K562 (cell line): Measurements from ENCODE around the gene KCNA1. TPM values are rescaled to one million over a fixed set of nuclear protein-coding genes. Genes with fewer than 3 reads are reported as not detected.

Source experiments
- ATAC-seq: fragments of 200-7000 bp; cut with Tn5 transposase; 3 replicates; pipeline ENCODE4 v1.9.1; 2020; ENCODE audit warnings: moderate library complexity
- BruUV-seq: library from RNA; stranded (reverse); fragments of 400-500 nt; replicated peaks from 2 replicates; lab custom pipeline; 2021; lab: Mats Ljungman, UMichigan
- CTCF ChIA-PET: fragments of 300-600 bp; formaldehyde crosslinking; extraction: SDS; loops from one replicate; lab custom pipeline; 2021; ENCODE audit warnings: low intra/inter-chr PET ratio; lab: Yijun Ruan, JAX
- POLR2A ChIA-PET: fragments of 300-600, 350-650 bp; sonication (Branson Sonifier 250); formaldehyde crosslinking; extraction: SDS; loops from one replicate; lab custom pipeline; 2021; ENCODE audit warnings: antibody characterized with exemption, inconsistent platforms; lab: Yijun Ruan, JAX
- DNase-seq, 4 experiments: peaks; one replicate each; pipeline versions ENCODE4 v3.0.0 to v3.0.0-alpha.2; 2011 to 2018; ENCODE audit warnings: low spot score in 3 of 4, mixed read lengths in 3 of 4; ENCODE audit errors: extremely low read depth in 1 of 4
- FAIRE-seq: peaks from 2 replicates; lab custom pipeline; 2011; peaks lifted over from hg19 to GRCh38; lab: Jason Lieb, UNC
- H2AFZ ChIP-seq: 2 replicates; pipeline ENCODE4 v1.6.0; 2011; ENCODE audit warnings: low read depth, low read length, control low read depth, inconsistent platforms
- H3K27ac ChIP-seq: fragments of 200-600 bp; 3 replicates; pipeline ENCODE4 v1.8.0; 2011; ENCODE audit warnings: low read depth, mild to moderate bottlenecking, control low read depth, inconsistent platforms, low read length, moderate library complexity, mixed read lengths; ENCODE audit errors: extremely low read depth
- H3K27me3 ChIP-seq, 2 experiments: fragments of 300-600 bp in 1 of 2; 2 replicates in 1 of 2; 3 replicates in 1 of 2; pipeline versions ENCODE4 v1.6.0 to v1.8.0; 2011; ENCODE audit warnings: inconsistent platforms in 2 of 2, low read length in 2 of 2, mild to moderate bottlenecking in 1 of 2, mixed read lengths in 1 of 2, moderate library complexity in 1 of 2; ENCODE audit not compliant: control insufficient read depth in 2 of 2, insufficient read depth in 2 of 2
- H3K36me3 ChIP-seq: fragments of 300-600 bp; 3 replicates; pipeline ENCODE4 v1.8.0; 2011; ENCODE audit warnings: mild to moderate bottlenecking, low read length, inconsistent platforms; ENCODE audit not compliant: control insufficient read depth, insufficient read depth
- H3K4me1 ChIP-seq, 2 experiments: fragments of 200-600 bp in 1 of 2; replicated peaks in 1 of 2; 2 replicates in 1 of 2; 3 replicates in 1 of 2; pipeline versions ENCODE4 v1.5.1 to v1.8.0; 2011; ENCODE audit warnings: inconsistent platforms in 2 of 2, low read length in 2 of 2, mild to moderate bottlenecking in 1 of 2, mixed read lengths in 1 of 2, moderate library complexity in 1 of 2; ENCODE audit not compliant: control insufficient read depth in 2 of 2, insufficient read depth in 2 of 2
- H3K4me2 ChIP-seq: 2 replicates; pipeline ENCODE4 v1.6.1; 2011; ENCODE audit warnings: low read length, control low read depth, inconsistent platforms, mixed read lengths; ENCODE audit not compliant: insufficient read depth
- H3K4me3 ChIP-seq: fragments of 200-600 bp; sonication (generic), shearing (Covaris generic); 2 replicates; pipeline ENCODE4 v1.5.1; 2016; ENCODE audit warnings: control low read depth, inconsistent platforms
- H3K79me2 ChIP-seq: fragments of 200-600 bp; 3 replicates; pipeline ENCODE4 v1.8.0; 2011; ENCODE audit warnings: low read length, inconsistent platforms; ENCODE audit not compliant: control insufficient read depth, insufficient read depth
- H3K9ac ChIP-seq, 2 experiments: 2 replicates each; pipeline versions ENCODE4 v1.6.0 to v1.6.1; 2011; ENCODE audit warnings: low read depth in 2 of 2, low read length in 2 of 2, control low read depth in 1 of 2, inconsistent platforms in 1 of 2, mild to moderate bottlenecking in 1 of 2, mixed read lengths in 1 of 2; ENCODE audit not compliant: insufficient read depth in 1 of 2
- H3K9me1 ChIP-seq: one replicate; pipeline ENCODE4 v1.6.0; 2011; ENCODE audit warnings: inconsistent platforms, mild to moderate bottlenecking, low read length, moderate library complexity; ENCODE audit not compliant: control insufficient read depth, insufficient read depth
- H3K9me3 ChIP-seq: replicated peaks from 2 replicates; pipeline ENCODE4 v1.5.1; 2011; ENCODE audit warnings: low read depth, low read length, inconsistent platforms; ENCODE audit not compliant: control insufficient read depth, insufficient read depth
- H4K20me1 ChIP-seq: replicated peaks from 2 replicates; pipeline ENCODE4 v1.6.1; 2011; ENCODE audit warnings: low read length, inconsistent platforms, mixed read lengths; ENCODE audit not compliant: control insufficient read depth, insufficient read depth
- HDAC1 ChIP-seq, 2 experiments: fragments of 450-650 bp; IDR thresholded peaks; 2 replicates each; pipeline ENCODE4 v1.6.1; 2016 to 2017; ENCODE audit warnings: inconsistent platforms in 1 of 2, mild to moderate bottlenecking in 1 of 2, moderate library complexity in 1 of 2
- HNRNPUL1 ChIP-seq: fragments of 200-400 bp; formaldehyde crosslinking; IDR thresholded peaks from 2 replicates; pipeline ENCODE4 v1.6.1; 2017; ENCODE audit warnings: low read length
- HOMEZ ChIP-seq: fragments of 250-450 bp; sonication (Bioruptor Pico); IDR thresholded peaks from 2 replicates; pipeline ENCODE4 v1.4.0; 2020; ENCODE audit warnings: mild to moderate bottlenecking, moderate library complexity
- NFRKB ChIP-seq: fragments of 450-650 bp; IDR thresholded peaks from 2 replicates; pipeline ENCODE4 v1.6.1; 2016; ENCODE audit warnings: low read depth
- ZFP1 ChIP-seq: fragments of 450-650 bp; formaldehyde crosslinking; IDR thresholded peaks from 2 replicates; pipeline ENCODE4 v1.4.0; 2020; ENCODE audit warnings: mild to moderate bottlenecking, mixed read lengths
- ZNF217 ChIP-seq: sonication (generic); formaldehyde crosslinking; IDR thresholded peaks from 2 replicates; pipeline ENCODE4 v1.8.0; 2022; ENCODE audit warnings: mild to moderate bottlenecking, missing genetic modification reagents
- ZNF253 ChIP-seq: fragments of 250-450 bp; sonication (Bioruptor Pico); conservative IDR thresholded peaks from 2 replicates; pipeline ENCODE4 v1.6.1; 2021; ENCODE audit warnings: mild to moderate bottlenecking
- ZNF354B ChIP-seq: fragments of 250-450 bp; sonication (Bioruptor Pico); IDR thresholded peaks from 2 replicates; pipeline ENCODE4 v1.4.0; 2020
- ZNF740 ChIP-seq, 3 experiments: fragments of 200-800 bp in 1 of 3; sonication (Bioruptor generic) in 1 of 3; sonication (generic) in 1 of 3; formaldehyde crosslinking in 1 of 3; IDR thresholded peaks; 2 replicates each; pipeline versions ENCODE4 v1.6.1 to v1.8.0; 2016 to 2022; ENCODE audit warnings: mild to moderate bottlenecking in 2 of 3, missing compliant biosample characterization in 2 of 3, missing genetic modification characterization in 2 of 3, missing genetic modification reagents in 1 of 3
- ZNF778 ChIP-seq: fragments of 450-650 bp; formaldehyde crosslinking; IDR thresholded peaks from 2 replicates; pipeline ENCODE4 v1.4.0; 2020; ENCODE audit warnings: mild to moderate bottlenecking, moderate library complexity
- WGBS: fragments of 100-300 bp; shearing (Covaris generic); methylation state at CpG from one replicate; pipeline ENCODE4 v1.1.6; 2016; ENCODE audit warnings: low coverage, mixed read lengths; ENCODE audit not compliant: insufficient coverage; ENCODE audit errors: missing lambda C conversion rate; 5-methylcytosine and 5-hydroxymethylcytosine counted together
- in situ Hi-C: fragments of 300-500 bp; cut with MboI; formaldehyde crosslinking; loops from 4 replicates; pipeline ENCODE4 v1.15.0; 2018; ENCODE audit warnings: inconsistent platforms, mixed read lengths
- intact Hi-C: fragments of 100-400 bp; cut with micrococcal nuclease; formaldehyde crosslinking; loops from 2 replicates; pipeline ENCODE4 v1.14.2; 2022
- polyA plus RNA-seq, 8 experiments: library from polyadenylated mRNA; depleted of rRNA in 4 of 8; stranded (reverse) in 5 of 8; unstranded in 3 of 8; fragments of >200 nt; fragmentation: Nextera tagmentation in 2 of 8; fragmentation: Illumina TruSeq in 1 of 8; extraction: Ambion mirVana in 2 of 8; extraction: Trizol in 1 of 8; gene quantifications; 2 replicates each; pipeline versions ENCODE4 v1.2.1 to v1.2.3, GENCODE V29; 2011 to 2014; ENCODE audit warnings: inconsistent platforms in 1 of 8, missing spikeins in 1 of 8
- total RNA-seq, 7 experiments: library from RNA; depleted of rRNA in 6 of 7; stranded (reverse); fragments of >200 nt in 6 of 7; fragmentation: Illumina TruSeq in 2 of 7; extraction: Trizol in 2 of 7; gene quantifications; 2 replicates each; pipeline versions ENCODE4 v1.2.1 to v1.2.3, GENCODE V29; 2011 to 2021; ENCODE audit warnings: low replicate concordance in 1 of 7
- TF ChIP-seq, protein P1 (sequence below): fragments of 250-450 bp; sonication (Bioruptor Pico); IDR thresholded peaks from 2 replicates; pipeline ENCODE4 v1.5.0; 2020; ENCODE audit warnings: mild to moderate bottlenecking
- TF ChIP-seq, protein P2 (sequence below): fragments of 250-450 bp; sonication (Bioruptor Pico); IDR thresholded peaks from 2 replicates; pipeline ENCODE4 v1.4.0; 2020
- TF ChIP-seq, protein P3 (sequence below): sonication (generic); formaldehyde crosslinking; IDR thresholded peaks from 2 replicates; pipeline ENCODE4 v1.8.1; 2022; ENCODE audit warnings: missing genetic modification reagents

The KCNA1 gene
- total and polyA plus RNA-seq, 9 of the 15 experiments (the other 6 are each of a cell fraction or from before 2014, with no cell fraction given) = not detected

DNA sequence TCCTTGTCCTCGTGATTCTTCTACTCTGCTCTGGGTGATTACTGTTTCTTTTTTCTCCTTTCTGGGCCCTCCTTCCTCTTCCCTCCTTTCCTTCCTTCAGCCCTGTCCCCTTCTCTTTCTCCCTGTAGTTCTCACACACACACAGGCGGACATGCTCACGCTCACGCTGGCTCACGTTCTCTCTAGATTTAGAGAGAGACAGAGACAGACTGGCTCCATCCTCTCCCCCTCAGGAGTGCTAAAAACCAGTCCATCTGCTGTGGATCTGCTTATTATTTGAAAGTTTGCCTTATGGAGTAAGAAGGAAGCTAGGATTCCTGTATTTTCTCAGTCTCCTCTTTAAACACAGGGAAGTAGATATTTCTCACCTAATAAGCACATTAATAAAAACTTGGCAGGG is 48.1 kb downstream of the KCNA1 start:
- ChIA-PET POLR2A (no interaction called here), CTCF (no interaction called here)
- Histone ChIP-seq H3K9ac (no peak overlapping the region), H3K4me1 (no peaks in the 10 kb centered on the region), H3K9me3 (no peaks in the 10 kb centered on the region), H3K9me1 (no peaks in the 10 kb centered on the region), H3K27ac (no peak overlapping the region), H4K20me1 (no peaks in the 10 kb centered on the region)
- no peak for ATAC-seq
- DNase-seq = no peak
- TF ChIP-seq HDAC1 (IDR thresholded peaks at IDR 0.05) (no peak), ZNF217 (CRISPR knock-in tag) (no peak), ZNF778 (CRISPR knock-in tag) (no peak), ZNF740 (CRISPR knock-in tag; IDR thresholded peaks at IDR 0.05) (no peak), ZNF740 (tag; IDR thresholded peaks at IDR 0.05) (no peak), NFRKB (no peak), ZNF354B (CRISPR knock-in tag) (no peak), ZNF253 (no peak), ZFP1 (no peak), HOMEZ (no peak), HNRNPUL1 (no peak)
- TF ChIP-seq, protein P1, sequence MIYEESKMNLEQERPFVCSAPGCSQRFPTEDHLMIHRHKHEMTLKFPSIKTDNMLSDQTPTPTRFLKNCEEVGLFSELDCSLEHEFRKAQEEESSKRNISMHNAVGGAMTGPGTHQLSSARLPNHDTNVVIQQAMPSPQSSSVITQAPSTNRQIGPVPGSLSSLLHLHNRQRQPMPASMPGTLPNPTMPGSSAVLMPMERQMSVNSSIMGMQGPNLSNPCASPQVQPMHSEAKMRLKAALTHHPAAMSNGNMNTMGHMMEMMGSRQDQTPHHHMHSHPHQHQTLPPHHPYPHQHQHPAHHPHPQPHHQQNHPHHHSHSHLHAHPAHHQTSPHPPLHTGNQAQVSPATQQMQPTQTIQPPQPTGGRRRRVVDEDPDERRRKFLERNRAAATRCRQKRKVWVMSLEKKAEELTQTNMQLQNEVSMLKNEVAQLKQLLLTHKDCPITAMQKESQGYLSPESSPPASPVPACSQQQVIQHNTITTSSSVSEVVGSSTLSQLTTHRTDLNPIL = no peak
- TF ChIP-seq, protein P2, sequence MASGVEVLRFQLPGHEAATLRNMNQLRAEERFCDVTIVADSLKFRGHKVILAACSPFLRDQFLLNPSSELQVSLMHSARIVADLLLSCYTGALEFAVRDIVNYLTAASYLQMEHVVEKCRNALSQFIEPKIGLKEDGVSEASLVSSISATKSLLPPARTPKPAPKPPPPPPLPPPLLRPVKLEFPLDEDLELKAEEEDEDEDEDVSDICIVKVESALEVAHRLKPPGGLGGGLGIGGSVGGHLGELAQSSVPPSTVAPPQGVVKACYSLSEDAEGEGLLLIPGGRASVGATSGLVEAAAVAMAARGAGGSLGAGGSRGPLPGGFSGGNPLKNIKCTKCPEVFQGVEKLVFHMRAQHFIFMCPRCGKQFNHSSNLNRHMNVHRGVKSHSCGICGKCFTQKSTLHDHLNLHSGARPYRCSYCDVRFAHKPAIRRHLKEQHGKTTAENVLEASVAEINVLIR (CRISPR knock-in tag) = no peak
- TF ChIP-seq, protein P3, sequence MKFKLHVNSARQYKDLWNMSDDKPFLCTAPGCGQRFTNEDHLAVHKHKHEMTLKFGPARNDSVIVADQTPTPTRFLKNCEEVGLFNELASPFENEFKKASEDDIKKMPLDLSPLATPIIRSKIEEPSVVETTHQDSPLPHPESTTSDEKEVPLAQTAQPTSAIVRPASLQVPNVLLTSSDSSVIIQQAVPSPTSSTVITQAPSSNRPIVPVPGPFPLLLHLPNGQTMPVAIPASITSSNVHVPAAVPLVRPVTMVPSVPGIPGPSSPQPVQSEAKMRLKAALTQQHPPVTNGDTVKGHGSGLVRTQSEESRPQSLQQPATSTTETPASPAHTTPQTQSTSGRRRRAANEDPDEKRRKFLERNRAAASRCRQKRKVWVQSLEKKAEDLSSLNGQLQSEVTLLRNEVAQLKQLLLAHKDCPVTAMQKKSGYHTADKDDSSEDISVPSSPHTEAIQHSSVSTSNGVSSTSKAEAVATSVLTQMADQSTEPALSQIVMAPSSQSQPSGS (CRISPR knock-in tag) = no peak
- TF ChIP-seq, all 486 proteins: peak for 0
- FAIRE-seq = no peak
- in situ Hi-C loops (no loop called here), intact Hi-C loops (no loop called here)
- no peaks in the 10 kb centered on the region; a peak in 3 of 5 replicates for H3K27me3 ChIP-seq
- no peaks in the 10 kb centered on the region for H3K36me3 ChIP-seq
- no peak overlapping the region for H2AFZ ChIP-seq
- H3K4me2 ChIP-seq = no peak overlapping the region
- H3K79me2 ChIP-seq = no peaks in the 10 kb centered on the region
- BruUV-seq = no TSS peak
- 0% methylated on average over 1 of the region's 5 CpGs for WGBS
- H3K4me3 ChIP-seq = no peak overlapping the region
